Stimulated activated CD4-positive, alpha-beta T cell treated with anti-CD3 and anti-CD28 coated beads, Interleukin-4, amount 100 ng/mL, for 24 hours (primary cell): ENCODE data around the gene FBLN5.

ENCODE experiments used
- DNase-seq: peaks from one replicate; pipeline ENCODE4 v3.0.0-alpha.2; 2020

FBLN5 gene

GRCh38 chr14:91947475-91948184, at the start of gene FBLN5:
Gene FBLN5 (minus strand): TSS chr14:91947694. CDS start chr14:91947229, 465 bp downstream.
- DNase-seq, result peak; percentile 37

GRCh38 chr14:91996948-91997371, 49.5 kb upstream of the FBLN5 start:
- DNase-seq, result no peak

- no peak for DNase-seq
Measured at GRCh38 chr14:91987192-91987591, 39.7 kb upstream of the FBLN5 start.

GRCh38 chr14:91985521-91986255, 38.2 kb upstream of the FBLN5 start:
- DNase-seq, result no peak

GRCh38 chr14:91985008-91985407, 37.5 kb upstream of the FBLN5 start:
- no peak for DNase-seq

- DNase-seq, result no peak
Measured at GRCh38 chr14:91983588-91983987, 36.1 kb upstream of the FBLN5 start.

- DNase-seq, result peak; percentile 17
Measured at GRCh38 chr14:91980157-91980556, 32.7 kb upstream of the FBLN5 start.

GRCh38 chr14:91977884-91978283, 30.4 kb upstream of the FBLN5 start:
- no peak for DNase-seq

- no peak for DNase-seq
Measured at GRCh38 chr14:91975763-91976162, 28.3 kb upstream of the FBLN5 start.

- no peak for DNase-seq
Measured at GRCh38 chr14:91971188-91971778, 23.8 kb upstream of the FBLN5 start.

- DNase-seq, result peak; percentile 38
Measured at GRCh38 chr14:91968280-91968679, 20.8 kb upstream of the FBLN5 start.

- no peak for DNase-seq
Measured at GRCh38 chr14:91964724-91965123, 17.2 kb upstream of the FBLN5 start.

- no peak for DNase-seq
Measured at GRCh38 chr14:91964011-91964410, 16.5 kb upstream of the FBLN5 start.

- DNase-seq, result no peak
Measured at GRCh38 chr14:91963465-91963864, 16.0 kb upstream of the FBLN5 start.

- DNase-seq, result no peak
Measured at GRCh38 chr14:91961297-91962220, 14.1 kb upstream of the FBLN5 start.

- DNase-seq, result no peak
Measured at GRCh38 chr14:91957876-91958313, 10.4 kb upstream of the FBLN5 start.

- no peak for DNase-seq
Measured at GRCh38 chr14:91956616-91957015, 9.1 kb upstream of the FBLN5 start.

GRCh38 chr14:91955168-91955567, 7.7 kb upstream of the FBLN5 start:
- no peak for DNase-seq

- DNase-seq, result no peak
Measured at GRCh38 chr14:91953170-91953985, 5.9 kb upstream of the FBLN5 start.

GRCh38 chr14:91946622-91947474, 646 bp downstream of the FBLN5 start:
- no peak for DNase-seq
